Tibial artery (tissue), 4 donors: Measurements from ENCODE around the gene ATP5PO.

Experiments used
- DNase-seq, 2 donors: peaks; one replicate each; pipeline ENCODE4 v3.0.0-alpha.2; 2019
- H3K27ac ChIP-seq, 2 donors: fragments of 200-600 bp; sonication (generic) in 1 of 2; 1 replicate in 1 of 2; 2 replicates in 1 of 2; pipeline ENCODE4 v1.5.1; 2018 to 2019; ENCODE audit warnings: mild to moderate bottlenecking in 1 of 2
- H3K27me3 ChIP-seq, 2 donors: fragments of 200-600 bp; sonication (generic) in 1 of 2; one replicate each; pipeline versions ENCODE4 v1.5.1 to v1.6.0; 2016 to 2019
- H3K36me3 ChIP-seq, 3 donors: fragments of 200-600 bp; sonication (generic) in 2 of 3; one replicate each; pipeline ENCODE4 v1.5.1; 2016 to 2019; ENCODE audit warnings: mild to moderate bottlenecking in 2 of 3
- H3K4me1 ChIP-seq, 4 donors: fragments of 200-600 bp; sonication (generic) in 2 of 4; 1 replicate in 3 of 4; 2 replicates in 1 of 4; pipeline ENCODE4 v1.5.1; 2016 to 2019
- H3K4me3 ChIP-seq, 2 donors: fragments of 200-600 bp; sonication (generic) in 1 of 2; 1 replicate in 1 of 2; 2 replicates in 1 of 2; pipeline ENCODE4 v1.5.1; 2018 to 2019; ENCODE audit warnings: mild to moderate bottlenecking in 2 of 2
- H3K9me3 ChIP-seq, 3 donors: fragments of 200-600 bp; sonication (generic) in 1 of 3; one replicate each; pipeline ENCODE4 v1.5.1; 2016 to 2019
- CTCF ChIP-seq, 2 experiments: fragments of 200-600 bp in 1 of 2; fragments of 450-650 bp in 1 of 2; IDR thresholded peaks; one replicate each; pipeline ENCODE4 v1.5.1; 2017 to 2019; ENCODE audit warnings: antibody characterized with exemption in 2 of 2, mild to moderate bottlenecking in 1 of 2, moderate library complexity in 1 of 2
- intact Hi-C: fragments of 100-400 bp; cut with DNase I; formaldehyde crosslinking; loops from one replicate; pipeline ENCODE4 v1.15.0; 2023; ENCODE audit warnings: low total_unique reads

Gene ATP5PO

GRCh38 chr21:33883118-33883517, 32.5 kb downstream of the ATP5PO start:
- H3K9me3 ChIP-seq, result no peaks in the 10 kb centered on the region
- peaks cover 0 to 28% (median 8%) of the 10 kb centered on the region in 4 donors for H3K4me1 ChIP-seq
- DNase-seq, result no peak
- intact Hi-C loops, result no loop called here
- no peak overlapping the region for H3K27ac ChIP-seq
- no peaks in the 10 kb centered on the region for H3K27me3 ChIP-seq
- TF ChIP-seq CTCF (IDR thresholded peaks at IDR 0.05), result no peak
- no peaks in the 10 kb centered on the region for H3K36me3 ChIP-seq
- no peak overlapping the region for H3K4me3 ChIP-seq

GRCh38 chr21:33881689-33882440, 33.7 kb downstream of the ATP5PO start:
- H3K9me3 ChIP-seq, result no peaks in the 10 kb centered on the region
- H3K27ac ChIP-seq, result no peak overlapping the region
- no peak for DNase-seq
- H3K4me1 ChIP-seq, result peaks cover 0 to 28% (median 8%) of the 10 kb centered on the region in 4 donors
- no peak overlapping the region for H3K4me3 ChIP-seq
- TF ChIP-seq CTCF (IDR thresholded peaks at IDR 0.05), result no peak
- no peaks in the 10 kb centered on the region for H3K27me3 ChIP-seq
- intact Hi-C loops, result no loop called here
- no peaks in the 10 kb centered on the region for H3K36me3 ChIP-seq

GRCh38 chr21:33880626-33881025, 35.0 kb downstream of the ATP5PO start:
- Histone ChIP-seq H3K27ac (no peak overlapping the region), H3K4me1 (peaks cover 0 to 28% (median 8%) of the 10 kb centered on the region in 4 donors), H3K4me3 (no peak overlapping the region), H3K9me3 (no peaks in the 10 kb centered on the region), H3K36me3 (no peaks in the 10 kb centered on the region), H3K27me3 (no peaks in the 10 kb centered on the region)
- no peak for DNase-seq
- intact Hi-C loops, result no loop called here
- no peak for TF ChIP-seq CTCF (IDR thresholded peaks at IDR 0.05)

- H3K27me3 ChIP-seq, result no peaks in the 10 kb centered on the region
- no peaks in the 10 kb centered on the region for H3K9me3 ChIP-seq
- TF ChIP-seq CTCF (IDR thresholded peaks at IDR 0.05), result no peak
- no peaks in the 10 kb centered on the region for H3K36me3 ChIP-seq
- intact Hi-C loops, result no loop called here
- peaks cover 0 to 16% (median 4%) of the 10 kb centered on the region in 4 donors for H3K4me1 ChIP-seq
- DNase-seq, result no peak
- H3K27ac ChIP-seq, result no peak overlapping the region
- H3K4me3 ChIP-seq, result no peak overlapping the region
These were observed 36.8 kb downstream of the ATP5PO start for GRCh38 chr21:33878824-33879223.

- Histone ChIP-seq H3K9me3 (no peaks in the 10 kb centered on the region), H3K4me3 (no peak overlapping the region), H3K36me3 (no peaks in the 10 kb centered on the region), H3K27me3 (no peaks in the 10 kb centered on the region), H3K27ac (no peak overlapping the region), H3K4me1 (no peaks in the 10 kb centered on the region)
- TF ChIP-seq CTCF (IDR thresholded peaks at IDR 0.05), result no peak
- intact Hi-C loops, result no loop called here
- DNase-seq, result no peak
These were observed 40.4 kb downstream of the ATP5PO start for GRCh38 chr21:33875026-33875695.
